Measurements from ENCODE around the gene PEX11G.

DNA sequence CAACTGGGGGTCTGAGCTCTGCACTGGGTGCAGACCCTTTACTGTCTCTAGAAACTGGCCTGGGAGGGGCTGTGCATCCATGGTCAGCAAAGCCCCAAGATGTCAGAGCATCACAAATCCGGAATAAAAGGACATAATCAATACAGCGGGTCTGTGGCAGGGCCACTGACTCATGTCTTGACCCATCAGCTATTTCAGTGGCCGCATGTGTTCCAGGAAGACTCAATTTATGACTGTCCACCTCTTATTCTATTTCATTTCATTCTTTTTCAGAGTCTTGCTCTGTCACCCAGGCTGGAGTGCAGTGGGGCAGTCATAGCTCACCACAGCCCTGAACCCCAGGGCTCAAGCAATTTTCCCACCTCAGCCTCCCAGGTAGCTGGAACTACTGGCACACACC is 53.2 kb downstream of the PEX11G start:
- TF ChIP-seq, protein P1, sequence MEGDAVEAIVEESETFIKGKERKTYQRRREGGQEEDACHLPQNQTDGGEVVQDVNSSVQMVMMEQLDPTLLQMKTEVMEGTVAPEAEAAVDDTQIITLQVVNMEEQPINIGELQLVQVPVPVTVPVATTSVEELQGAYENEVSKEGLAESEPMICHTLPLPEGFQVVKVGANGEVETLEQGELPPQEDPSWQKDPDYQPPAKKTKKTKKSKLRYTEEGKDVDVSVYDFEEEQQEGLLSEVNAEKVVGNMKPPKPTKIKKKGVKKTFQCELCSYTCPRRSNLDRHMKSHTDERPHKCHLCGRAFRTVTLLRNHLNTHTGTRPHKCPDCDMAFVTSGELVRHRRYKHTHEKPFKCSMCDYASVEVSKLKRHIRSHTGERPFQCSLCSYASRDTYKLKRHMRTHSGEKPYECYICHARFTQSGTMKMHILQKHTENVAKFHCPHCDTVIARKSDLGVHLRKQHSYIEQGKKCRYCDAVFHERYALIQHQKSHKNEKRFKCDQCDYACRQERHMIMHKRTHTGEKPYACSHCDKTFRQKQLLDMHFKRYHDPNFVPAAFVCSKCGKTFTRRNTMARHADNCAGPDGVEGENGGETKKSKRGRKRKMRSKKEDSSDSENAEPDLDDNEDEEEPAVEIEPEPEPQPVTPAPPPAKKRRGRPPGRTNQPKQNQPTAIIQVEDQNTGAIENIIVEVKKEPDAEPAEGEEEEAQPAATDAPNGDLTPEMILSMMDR (IDR thresholded peaks at IDR 0.05), result no peak
- TF ChIP-seq, protein P2, sequence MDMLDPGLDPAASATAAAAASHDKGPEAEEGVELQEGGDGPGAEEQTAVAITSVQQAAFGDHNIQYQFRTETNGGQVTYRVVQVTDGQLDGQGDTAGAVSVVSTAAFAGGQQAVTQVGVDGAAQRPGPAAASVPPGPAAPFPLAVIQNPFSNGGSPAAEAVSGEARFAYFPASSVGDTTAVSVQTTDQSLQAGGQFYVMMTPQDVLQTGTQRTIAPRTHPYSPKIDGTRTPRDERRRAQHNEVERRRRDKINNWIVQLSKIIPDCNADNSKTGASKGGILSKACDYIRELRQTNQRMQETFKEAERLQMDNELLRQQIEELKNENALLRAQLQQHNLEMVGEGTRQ (IDR thresholded peaks at IDR 0.05), result no peak
- TF ChIP-seq ZNF302 (CRISPR knock-in tag; IDR thresholded peaks at IDR 0.05), result no peak
- TF ChIP-seq EP300 (IDR thresholded peaks at IDR 0.05), result no peak
- TF ChIP-seq MYC (IDR thresholded peaks at IDR 0.05; ENCODE audit: borderline replicate concordance, low read length), result no peak
- TF ChIP-seq CHD4 (IDR thresholded peaks at IDR 0.05; ENCODE audit: borderline replicate concordance), result no peak
- no peak for TF ChIP-seq RAD21 (conservative IDR thresholded peaks at IDR 0.05 in 1 of 2, IDR thresholded peaks at IDR 0.05 in 1 of 2)
